HepG2 (cell line): ENCODE data around the gene GPBP1. TPM values are rescaled to one million over a fixed set of nuclear protein-coding genes. Genes with fewer than 3 reads are reported as not detected.

Experiments
- ATAC-seq: fragments of 200-7000 bp; cut with Tn5 transposase; 3 replicates; pipeline ENCODE4 v1.9.1; 2020; ENCODE audit warnings: mild to moderate bottlenecking, moderate library complexity
- BruUV-seq: library from RNA; stranded (reverse); fragments of 400-500 nt; replicated peaks from 2 replicates; lab custom pipeline; 2021; lab: Mats Ljungman, UMichigan
- CTCF ChIA-PET: fragments of 300-600 bp; formaldehyde crosslinking; extraction: SDS; loops from one replicate; lab custom pipeline; 2021; ENCODE audit warnings: low total read pairs, inconsistent platforms, low intra/inter-chr PET ratio; lab: Yijun Ruan, JAX
- POLR2A ChIA-PET: fragments of 350-600 bp; sonication (Branson Sonifier 250); formaldehyde crosslinking; loops from one replicate; lab custom pipeline; 2020; ENCODE audit warnings: antibody characterized with exemption, inconsistent platforms; lab: Yijun Ruan, JAX
- DNase-seq: peaks from one replicate; pipeline ENCODE4 v3.0.0-alpha.2; 2015; ENCODE audit warnings: low spot score
- FAIRE-seq: peaks from 3 replicates; lab custom pipeline; 2011; peaks lifted over from hg19 to GRCh38; lab: Jason Lieb, UNC
- H2AFZ ChIP-seq: one replicate; pipeline ENCODE4 v1.6.1; 2011; ENCODE audit warnings: low read length, inconsistent platforms
- H3K27ac ChIP-seq: fragments of 300-600 bp; 3 replicates; pipeline ENCODE4 v1.8.0; 2011; ENCODE audit warnings: mixed run types, mild to moderate bottlenecking, mixed read lengths, low read length, inconsistent platforms; ENCODE audit not compliant: insufficient read depth; ENCODE audit errors: extremely low read length
- H3K27me3 ChIP-seq, 2 experiments: fragments of 200-600 bp in 1 of 2; 2 replicates in 1 of 2; 3 replicates in 1 of 2; pipeline versions ENCODE4 v1.6.0 to v1.8.0; 2011; ENCODE audit warnings: low read length in 2 of 2, mild to moderate bottlenecking in 2 of 2, moderate library complexity in 2 of 2, inconsistent platforms in 1 of 2; ENCODE audit not compliant: insufficient read depth in 2 of 2, control insufficient read depth in 1 of 2
- H3K36me3 ChIP-seq, 2 experiments: fragments of 200-600 bp in 1 of 2; replicated peaks in 1 of 2; 2 replicates in 1 of 2; 3 replicates in 1 of 2; pipeline versions ENCODE4 v1.5.1 to v1.8.0; 2011; ENCODE audit warnings: low read length in 2 of 2, inconsistent platforms in 1 of 2; ENCODE audit not compliant: insufficient read depth in 2 of 2, control insufficient read depth in 1 of 2
- H3K4me1 ChIP-seq: 2 replicates; pipeline ENCODE4 v1.5.1; 2012; ENCODE audit warnings: low read length, inconsistent platforms; ENCODE audit not compliant: insufficient read depth
- H3K4me2 ChIP-seq: 2 replicates; pipeline ENCODE4 v1.6.0; 2011; ENCODE audit warnings: low read depth, low read length, inconsistent platforms
- H3K4me3 ChIP-seq, 3 experiments: fragments of 200-600 bp in 1 of 3; sonication (generic), shearing (Covaris generic) in 1 of 3; replicated peaks in 1 of 3; 2 replicates each; pipeline ENCODE4 v1.5.1; 2011 to 2016; ENCODE audit warnings: low read length in 3 of 3, inconsistent platforms in 2 of 3, low read depth in 2 of 3, mild to moderate bottlenecking in 2 of 3, control low read depth in 1 of 3, mixed read lengths in 1 of 3; ENCODE audit not compliant: insufficient read depth in 1 of 3
- H3K79me2 ChIP-seq: one replicate; pipeline ENCODE4 v1.6.1; 2011; ENCODE audit warnings: low read length, inconsistent platforms; ENCODE audit not compliant: insufficient read depth
- H3K9ac ChIP-seq: 2 replicates; pipeline ENCODE4 v1.6.0; 2011; ENCODE audit warnings: mild to moderate bottlenecking, low read depth, low read length, inconsistent platforms; ENCODE audit not compliant: insufficient read depth
- H3K9me3 ChIP-seq: 2 replicates; pipeline ENCODE4 v1.5.1; 2012; ENCODE audit warnings: mild to moderate bottlenecking, low read length
- H4K20me1 ChIP-seq: 2 replicates; pipeline ENCODE4 v1.6.0; 2011; ENCODE audit warnings: inconsistent platforms, mild to moderate bottlenecking, low read length, moderate library complexity; ENCODE audit not compliant: insufficient read depth
- JUND ChIP-seq: sonication (generic); formaldehyde crosslinking; IDR thresholded peaks from 2 replicates; pipeline ENCODE4 v1.8.0; 2022; ENCODE audit warnings: mild to moderate bottlenecking, missing genetic modification reagents
- KDM5B ChIP-seq: sonication (generic); formaldehyde crosslinking; IDR thresholded peaks from 2 replicates; pipeline ENCODE4 v1.4.0; 2020; ENCODE audit warnings: missing genetic modification reagents, mild to moderate bottlenecking, borderline replicate concordance
- NKX3-1 ChIP-seq: sonication (generic); formaldehyde crosslinking; IDR thresholded peaks from 2 replicates; pipeline ENCODE4 v1.5.0; 2020; ENCODE audit warnings: missing genetic modification reagents
- SRF ChIP-seq: IDR thresholded peaks from 2 replicates; pipeline ENCODE4 v1.6.1; 2011; ENCODE audit warnings: mild to moderate bottlenecking, low read depth, low read length, moderate library complexity
- ZNF12 ChIP-seq: sonication (generic); formaldehyde crosslinking; IDR thresholded peaks from 2 replicates; pipeline ENCODE4 v1.5.0; 2020; ENCODE audit warnings: missing genetic modification reagents
- ZNF160 ChIP-seq: sonication (generic); formaldehyde crosslinking; IDR thresholded peaks from 2 replicates; pipeline ENCODE4 v1.8.0; 2022; ENCODE audit warnings: mild to moderate bottlenecking, inconsistent platforms, missing genetic modification reagents
- WGBS: methylation state at CpG from one replicate; pipeline ENCODE4 v1.1.6; 2017; ENCODE audit warnings: low lambda C conversion rate; 5-methylcytosine and 5-hydroxymethylcytosine counted together
- in situ Hi-C: cut with HindIII; loops from 2 replicates; pipeline ENCODE4 v1.10.0; 2017; ENCODE audit warnings: low pct_unique_long_range_greater_than_20kb; ENCODE audit not compliant: extremely low pct_ligation_motif_present
- intact Hi-C: fragments of 100-400 bp; cut with micrococcal nuclease; formaldehyde crosslinking; loops from one replicate; pipeline ENCODE4 v1.10.0; 2022; ENCODE audit not compliant: unreplicated experiment
- polyA plus RNA-seq, 8 experiments: library from polyadenylated mRNA; depleted of rRNA in 3 of 8; stranded (reverse) in 7 of 8; unstranded in 1 of 8; fragments of >200 nt; fragmentation: Illumina TruSeq in 4 of 8; extraction: Trizol in 4 of 8; gene quantifications; 2 replicates each; pipeline versions ENCODE4 v1.2.1 to v1.2.3, GENCODE V29; 2011 to 2016; ENCODE audit warnings: low read depth in 4 of 8, missing spikeins in 1 of 8, mixed read lengths in 1 of 8; ENCODE audit not compliant: insufficient read depth in 1 of 8
- total RNA-seq, 5 experiments: library from RNA; depleted of rRNA; stranded (reverse); fragments of >200 nt; fragmentation: Illumina TruSeq; extraction: Trizol; gene quantifications; 2 replicates each; pipeline ENCODE4 v1.2.3, GENCODE V29; 2016; ENCODE audit warnings: low read depth in 1 of 5
- TF ChIP-seq, protein P1 (sequence below): sonication (generic); formaldehyde crosslinking; IDR thresholded peaks from 2 replicates; pipeline ENCODE4 v1.4.0; 2020; ENCODE audit warnings: missing genetic modification reagents
- TF ChIP-seq, protein P2 (sequence below): sonication (generic); formaldehyde crosslinking; IDR thresholded peaks from 2 replicates; pipeline ENCODE4 v1.4.0; 2020; ENCODE audit warnings: mild to moderate bottlenecking, missing genetic modification reagents

Gene GPBP1
- total and polyA plus RNA-seq, 2 of the 13 experiments (the other 11 are each of a cell fraction or from before 2014, with no cell fraction given): 27.1 to 72.2 TPM

DNA sequence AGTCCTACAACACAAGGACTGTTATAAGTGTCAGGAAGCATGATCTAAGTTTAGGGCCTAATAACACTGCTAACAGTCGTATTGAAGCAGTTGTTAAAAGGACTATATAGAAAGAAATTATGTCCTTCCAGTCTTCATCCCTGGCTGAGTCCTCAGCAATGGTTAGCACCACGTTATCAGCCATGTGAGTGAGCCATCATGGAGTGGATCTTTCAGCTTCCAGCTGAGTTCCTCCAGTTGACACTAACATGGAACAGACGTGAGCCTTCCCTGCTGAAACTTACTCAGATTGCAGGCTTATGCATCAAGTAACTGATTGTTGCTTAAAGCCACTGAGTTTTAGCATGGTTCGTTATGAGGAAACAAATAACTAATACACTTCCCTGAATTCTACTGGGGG lies 21.5 kb upstream of the GPBP1 start:
- no peak for FAIRE-seq
- WGBS: 20% methylated on average over 4 of the region's 4 CpGs
- POLR2A ChIA-PET: no interaction called here

More for the DNA sequence above, 21.5 kb upstream of the GPBP1 start:
- TF ChIP-seq, protein P1, sequence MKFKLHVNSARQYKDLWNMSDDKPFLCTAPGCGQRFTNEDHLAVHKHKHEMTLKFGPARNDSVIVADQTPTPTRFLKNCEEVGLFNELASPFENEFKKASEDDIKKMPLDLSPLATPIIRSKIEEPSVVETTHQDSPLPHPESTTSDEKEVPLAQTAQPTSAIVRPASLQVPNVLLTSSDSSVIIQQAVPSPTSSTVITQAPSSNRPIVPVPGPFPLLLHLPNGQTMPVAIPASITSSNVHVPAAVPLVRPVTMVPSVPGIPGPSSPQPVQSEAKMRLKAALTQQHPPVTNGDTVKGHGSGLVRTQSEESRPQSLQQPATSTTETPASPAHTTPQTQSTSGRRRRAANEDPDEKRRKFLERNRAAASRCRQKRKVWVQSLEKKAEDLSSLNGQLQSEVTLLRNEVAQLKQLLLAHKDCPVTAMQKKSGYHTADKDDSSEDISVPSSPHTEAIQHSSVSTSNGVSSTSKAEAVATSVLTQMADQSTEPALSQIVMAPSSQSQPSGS (CRISPR knock-in tag): no peak
- TF ChIP-seq ZNF12 (CRISPR knock-in tag) (no peak), ZNF160 (CRISPR knock-in tag) (no peak), KDM5B (no peak), JUND (CRISPR knock-in tag) (no peak), NKX3-1 (CRISPR knock-in tag) (no peak), SRF (no peak)
- TF ChIP-seq, protein P2, sequence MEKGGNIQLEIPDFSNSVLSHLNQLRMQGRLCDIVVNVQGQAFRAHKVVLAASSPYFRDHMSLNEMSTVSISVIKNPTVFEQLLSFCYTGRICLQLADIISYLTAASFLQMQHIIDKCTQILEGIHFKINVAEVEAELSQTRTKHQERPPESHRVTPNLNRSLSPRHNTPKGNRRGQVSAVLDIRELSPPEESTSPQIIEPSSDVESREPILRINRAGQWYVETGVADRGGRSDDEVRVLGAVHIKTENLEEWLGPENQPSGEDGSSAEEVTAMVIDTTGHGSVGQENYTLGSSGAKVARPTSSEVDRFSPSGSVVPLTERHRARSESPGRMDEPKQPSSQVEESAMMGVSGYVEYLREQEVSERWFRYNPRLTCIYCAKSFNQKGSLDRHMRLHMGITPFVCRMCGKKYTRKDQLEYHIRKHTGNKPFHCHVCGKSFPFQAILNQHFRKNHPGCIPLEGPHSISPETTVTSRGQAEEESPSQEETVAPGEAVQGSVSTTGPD (CRISPR knock-in tag): no peak
- Histone ChIP-seq H2AFZ (peak overlapping the region; percentile 12), H4K20me1 (no peaks in the 10 kb centered on the region), H3K9me3 (no peaks in the 10 kb centered on the region), H3K79me2 (no peaks in the 10 kb centered on the region), H3K4me1 (0 out of 2 replicates have a peak, but pooled peaks cover 6% of the 10 kb centered on the region), H3K36me3 (no peaks in the 10 kb centered on the region), H3K4me2 (no peak overlapping the region), H3K4me3 (no peak overlapping the region), H3K27ac (no peak overlapping the region), H3K9ac (no peak overlapping the region), H3K27me3 (no peaks in the 10 kb centered on the region)
- ATAC-seq (no peak), DNase-seq (no peak)
- in situ Hi-C loops (no loop called here), intact Hi-C loops (no loop called here)
- CTCF ChIA-PET: no interaction called here
- BruUV-seq: no TSS peak
